GM12878 (cell line): ENCODE data around the gene MTO1. TPM values are rescaled to one million over a fixed set of nuclear protein-coding genes. Genes with fewer than 3 reads are reported as not detected.
A peak's percentile ranks its signal among the peaks of the same experiment; 100 is the strongest.

Source experiments
- ATF7 ChIP-seq: fragments of 450-650 bp; IDR thresholded peaks from 2 replicates; pipeline ENCODE4 v1.6.1; 2016; ENCODE audit warnings: low read depth, mild to moderate bottlenecking
- CBX3 ChIP-seq: fragments of 200-600 bp; sonication (generic); IDR thresholded peaks from 2 replicates; pipeline ENCODE4 v1.6.1; 2016; ENCODE audit warnings: low read depth, borderline replicate concordance
- CBX5 ChIP-seq: sonication (generic); IDR thresholded peaks from 2 replicates; pipeline ENCODE4 v1.6.1; 2016; ENCODE audit warnings: low read depth, moderate library complexity, mild to moderate bottlenecking, inconsistent platforms
- CHD1 ChIP-seq: IDR thresholded peaks from 2 replicates; pipeline ENCODE4 v1.6.1; 2012; ENCODE audit warnings: low read depth, low read length, improper control_type of control experiment
- EED ChIP-seq: sonication (generic); IDR thresholded peaks from 2 replicates; pipeline ENCODE4 v1.6.1; 2016; ENCODE audit warnings: antibody characterized with exemption, low read depth
- ETV6 ChIP-seq, 2 experiments: fragments of 450-650 bp in 1 of 2; IDR thresholded peaks in 1 of 2; conservative IDR thresholded peaks in 1 of 2; 2 replicates each; pipeline ENCODE4 v1.6.1; 2014; ENCODE audit warnings: antibody characterized with exemption in 1 of 2, borderline replicate concordance in 1 of 2, low read depth in 1 of 2, mild to moderate bottlenecking in 1 of 2, moderate library complexity in 1 of 2
- FOS ChIP-seq: IDR thresholded peaks from 3 replicates; pipeline ENCODE4 v1.6.1; 2011; ENCODE audit warnings: borderline replicate concordance; ENCODE audit not compliant: insufficient read length; ENCODE audit errors: extremely low read depth
- GATAD2B ChIP-seq: fragments of 450-650 bp; conservative IDR thresholded peaks from 2 replicates; pipeline ENCODE4 v1.6.1; 2017; ENCODE audit warnings: low read depth, mild to moderate bottlenecking, moderate library complexity
- HDAC6 ChIP-seq: fragments of 200-600 bp; sonication (generic); IDR thresholded peaks from one replicate; pipeline ENCODE4 v1.8.0; 2017; ENCODE audit warnings: antibody characterized with exemption; ENCODE audit not compliant: unreplicated experiment
- IKZF2 ChIP-seq, 2 experiments: fragments of 450-650 bp; IDR thresholded peaks; 2 replicates each; pipeline ENCODE4 v1.6.1; 2017; ENCODE audit warnings: mild to moderate bottlenecking in 2 of 2, moderate library complexity in 2 of 2
- NFXL1 ChIP-seq: fragments of 450-650 bp; IDR thresholded peaks from 2 replicates; pipeline ENCODE4 v1.6.1; 2017; ENCODE audit warnings: antibody characterized with exemption, mild to moderate bottlenecking, borderline replicate concordance
- NRF1 ChIP-seq: conservative IDR thresholded peaks from 2 replicates; pipeline ENCODE4 v1.6.1; 2011; ENCODE audit warnings: mild to moderate bottlenecking, low read depth, low read length, improper control_type of control experiment
- PML ChIP-seq: IDR thresholded peaks from 2 replicates; pipeline ENCODE4 v1.6.1; 2012; ENCODE audit warnings: low read length, inconsistent platforms
- POU2F2 ChIP-seq: IDR thresholded peaks from 3 replicates; pipeline ENCODE4 v1.6.1; 2011; ENCODE audit warnings: low read depth, mild to moderate bottlenecking, low read length, borderline replicate concordance
- RUNX3 ChIP-seq: IDR thresholded peaks from 2 replicates; pipeline ENCODE4 v1.6.1; 2012; ENCODE audit warnings: low read length, inconsistent platforms
- SMAD1 ChIP-seq: fragments of 450-650 bp; IDR thresholded peaks from 2 replicates; pipeline ENCODE4 v1.6.1; 2018; ENCODE audit warnings: mild to moderate bottlenecking, low read depth; ENCODE audit not compliant: partially characterized antibody
- SRF ChIP-seq, 2 experiments: IDR thresholded peaks; 2 replicates each; pipeline ENCODE4 v1.6.1; 2011; ENCODE audit warnings: low read depth in 2 of 2, low read length in 2 of 2, mild to moderate bottlenecking in 1 of 2, moderate library complexity in 1 of 2
- YBX1 ChIP-seq: fragments of 450-650 bp; IDR thresholded peaks from 2 replicates; pipeline ENCODE4 v1.6.1; 2016; ENCODE audit warnings: antibody characterized with exemption
- polyA plus RNA-seq, 11 experiments: library from polyadenylated mRNA; depleted of rRNA in 4 of 11; unstranded in 6 of 11; stranded (reverse) in 5 of 11; fragments of >200 nt; fragmentation: Nextera tagmentation in 4 of 11; fragmentation: Illumina TruSeq in 1 of 11; extraction: Ambion mirVana in 4 of 11; extraction: Trizol in 1 of 11; gene quantifications; 1 replicate in 1 of 11; 2 replicates in 10 of 11; pipeline versions ENCODE4 v1.2.1 to v1.2.3, GENCODE V29; 2011 to 2016; ENCODE audit warnings: inconsistent platforms in 2 of 11, missing spikeins in 2 of 11, low read depth in 1 of 11
- total RNA-seq, 4 experiments: library from RNA; depleted of rRNA in 3 of 4; stranded (reverse); fragments of >200 nt in 3 of 4; fragmentation: Illumina TruSeq in 1 of 4; extraction: Trizol in 1 of 4; gene quantifications; 2 replicates each; pipeline versions ENCODE4 v1.2.1 to v1.2.3, GENCODE V29; 2013 to 2021
- TF ChIP-seq, protein P1 (sequence below): fragments of 150-350 bp; IDR thresholded peaks from 2 replicates; pipeline ENCODE4 v1.6.1; 2016; ENCODE audit warnings: low read depth, low read length
- TF ChIP-seq, protein P2 (sequence below): IDR thresholded peaks from 2 replicates; pipeline ENCODE4 v1.6.1; 2011; ENCODE audit warnings: mild to moderate bottlenecking, low read depth, low read length, moderate library complexity; ENCODE audit not compliant: insufficient replicate concordance
- TF ChIP-seq, protein P3 (sequence below): IDR thresholded peaks from 2 replicates; pipeline ENCODE4 v1.6.1; 2012; ENCODE audit warnings: low read depth, low read length, improper control_type of control experiment
- TF ChIP-seq, protein P4 (sequence below): fragments of 450-650 bp; formaldehyde crosslinking; IDR thresholded peaks from 2 replicates; pipeline ENCODE4 v1.5.0; 2022; ENCODE audit warnings: mild to moderate bottlenecking, missing genetic modification characterization

Gene MTO1
- total and polyA plus RNA-seq, 10 of the 15 experiments (the other 5 are each of a cell fraction or from before 2014, with no cell fraction given): 24.8 to 53.6 (median 33.1) TPM

DNA sequence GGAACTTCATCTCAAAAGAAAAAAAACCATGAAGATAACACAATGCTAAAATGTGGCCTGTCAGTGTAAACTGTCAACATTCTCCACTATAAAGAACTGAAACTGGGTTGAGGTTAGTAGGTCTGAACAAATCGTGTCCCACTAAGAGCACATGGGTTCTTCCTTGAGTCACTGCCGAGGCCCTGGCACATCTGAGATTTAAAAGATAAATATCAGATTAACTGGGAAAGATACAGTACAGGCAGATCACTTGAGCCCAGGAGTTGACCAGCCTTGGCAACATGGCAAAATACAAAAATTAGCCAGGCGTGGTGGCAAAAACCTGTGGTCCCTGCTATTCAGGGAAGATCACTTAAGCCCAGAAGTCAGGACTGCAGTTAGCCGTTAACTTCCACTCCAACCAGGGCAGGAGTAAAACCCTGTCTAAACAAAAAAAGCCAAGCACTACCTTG is 53.7 kb downstream of the MTO1 start (continued):
- TF ChIP-seq CBX3: no peak
- TF ChIP-seq, protein P1, sequence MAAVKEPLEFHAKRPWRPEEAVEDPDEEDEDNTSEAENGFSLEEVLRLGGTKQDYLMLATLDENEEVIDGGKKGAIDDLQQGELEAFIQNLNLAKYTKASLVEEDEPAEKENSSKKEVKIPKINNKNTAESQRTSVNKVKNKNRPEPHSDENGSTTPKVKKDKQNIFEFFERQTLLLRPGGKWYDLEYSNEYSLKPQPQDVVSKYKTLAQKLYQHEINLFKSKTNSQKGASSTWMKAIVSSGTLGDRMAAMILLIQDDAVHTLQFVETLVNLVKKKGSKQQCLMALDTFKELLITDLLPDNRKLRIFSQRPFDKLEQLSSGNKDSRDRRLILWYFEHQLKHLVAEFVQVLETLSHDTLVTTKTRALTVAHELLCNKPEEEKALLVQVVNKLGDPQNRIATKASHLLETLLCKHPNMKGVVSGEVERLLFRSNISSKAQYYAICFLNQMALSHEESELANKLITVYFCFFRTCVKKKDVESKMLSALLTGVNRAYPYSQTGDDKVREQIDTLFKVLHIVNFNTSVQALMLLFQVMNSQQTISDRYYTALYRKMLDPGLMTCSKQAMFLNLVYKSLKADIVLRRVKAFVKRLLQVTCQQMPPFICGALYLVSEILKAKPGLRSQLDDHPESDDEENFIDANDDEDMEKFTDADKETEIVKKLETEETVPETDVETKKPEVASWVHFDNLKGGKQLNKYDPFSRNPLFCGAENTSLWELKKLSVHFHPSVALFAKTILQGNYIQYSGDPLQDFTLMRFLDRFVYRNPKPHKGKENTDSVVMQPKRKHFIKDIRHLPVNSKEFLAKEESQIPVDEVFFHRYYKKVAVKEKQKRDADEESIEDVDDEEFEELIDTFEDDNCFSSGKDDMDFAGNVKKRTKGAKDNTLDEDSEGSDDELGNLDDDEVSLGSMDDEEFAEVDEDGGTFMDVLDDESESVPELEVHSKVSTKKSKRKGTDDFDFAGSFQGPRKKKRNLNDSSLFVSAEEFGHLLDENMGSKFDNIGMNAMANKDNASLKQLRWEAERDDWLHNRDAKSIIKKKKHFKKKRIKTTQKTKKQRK: no peak
- TF ChIP-seq RUNX3: peak; percentile 77
- no peak for TF ChIP-seq ATF7
- no peak for TF ChIP-seq HDAC6
- TF ChIP-seq IKZF2 (IDR thresholded peaks at IDR 0.05): peak; percentile 4 to 10; a peak in 2 of 4 replicates
- TF ChIP-seq, protein P2, sequence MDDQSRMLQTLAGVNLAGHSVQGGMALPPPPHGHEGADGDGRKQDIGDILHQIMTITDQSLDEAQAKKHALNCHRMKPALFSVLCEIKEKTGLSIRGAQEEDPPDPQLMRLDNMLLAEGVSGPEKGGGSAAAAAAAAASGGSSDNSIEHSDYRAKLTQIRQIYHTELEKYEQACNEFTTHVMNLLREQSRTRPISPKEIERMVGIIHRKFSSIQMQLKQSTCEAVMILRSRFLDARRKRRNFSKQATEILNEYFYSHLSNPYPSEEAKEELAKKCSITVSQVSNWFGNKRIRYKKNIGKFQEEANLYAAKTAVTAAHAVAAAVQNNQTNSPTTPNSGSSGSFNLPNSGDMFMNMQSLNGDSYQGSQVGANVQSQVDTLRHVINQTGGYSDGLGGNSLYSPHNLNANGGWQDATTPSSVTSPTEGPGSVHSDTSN: no peak
- TF ChIP-seq POU2F2: no peak
- no peak for TF ChIP-seq FOS
- TF ChIP-seq YBX1: no peak
- no peak for TF ChIP-seq ETV6 (conservative IDR thresholded peaks at IDR 0.05 in 1 of 2, IDR thresholded peaks at IDR 0.05 in 1 of 2; ENCODE audit: borderline replicate concordance in 1 of 2, low read depth in 1 of 2)
- no peak for TF ChIP-seq GATAD2B
- no peak for TF ChIP-seq SMAD1
- TF ChIP-seq, protein P3, sequence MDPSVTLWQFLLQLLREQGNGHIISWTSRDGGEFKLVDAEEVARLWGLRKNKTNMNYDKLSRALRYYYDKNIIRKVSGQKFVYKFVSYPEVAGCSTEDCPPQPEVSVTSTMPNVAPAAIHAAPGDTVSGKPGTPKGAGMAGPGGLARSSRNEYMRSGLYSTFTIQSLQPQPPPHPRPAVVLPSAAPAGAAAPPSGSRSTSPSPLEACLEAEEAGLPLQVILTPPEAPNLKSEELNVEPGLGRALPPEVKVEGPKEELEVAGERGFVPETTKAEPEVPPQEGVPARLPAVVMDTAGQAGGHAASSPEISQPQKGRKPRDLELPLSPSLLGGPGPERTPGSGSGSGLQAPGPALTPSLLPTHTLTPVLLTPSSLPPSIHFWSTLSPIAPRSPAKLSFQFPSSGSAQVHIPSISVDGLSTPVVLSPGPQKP: no peak
- no peak for TF ChIP-seq NFXL1
- TF ChIP-seq EED: no peak
- TF ChIP-seq, protein P4, sequence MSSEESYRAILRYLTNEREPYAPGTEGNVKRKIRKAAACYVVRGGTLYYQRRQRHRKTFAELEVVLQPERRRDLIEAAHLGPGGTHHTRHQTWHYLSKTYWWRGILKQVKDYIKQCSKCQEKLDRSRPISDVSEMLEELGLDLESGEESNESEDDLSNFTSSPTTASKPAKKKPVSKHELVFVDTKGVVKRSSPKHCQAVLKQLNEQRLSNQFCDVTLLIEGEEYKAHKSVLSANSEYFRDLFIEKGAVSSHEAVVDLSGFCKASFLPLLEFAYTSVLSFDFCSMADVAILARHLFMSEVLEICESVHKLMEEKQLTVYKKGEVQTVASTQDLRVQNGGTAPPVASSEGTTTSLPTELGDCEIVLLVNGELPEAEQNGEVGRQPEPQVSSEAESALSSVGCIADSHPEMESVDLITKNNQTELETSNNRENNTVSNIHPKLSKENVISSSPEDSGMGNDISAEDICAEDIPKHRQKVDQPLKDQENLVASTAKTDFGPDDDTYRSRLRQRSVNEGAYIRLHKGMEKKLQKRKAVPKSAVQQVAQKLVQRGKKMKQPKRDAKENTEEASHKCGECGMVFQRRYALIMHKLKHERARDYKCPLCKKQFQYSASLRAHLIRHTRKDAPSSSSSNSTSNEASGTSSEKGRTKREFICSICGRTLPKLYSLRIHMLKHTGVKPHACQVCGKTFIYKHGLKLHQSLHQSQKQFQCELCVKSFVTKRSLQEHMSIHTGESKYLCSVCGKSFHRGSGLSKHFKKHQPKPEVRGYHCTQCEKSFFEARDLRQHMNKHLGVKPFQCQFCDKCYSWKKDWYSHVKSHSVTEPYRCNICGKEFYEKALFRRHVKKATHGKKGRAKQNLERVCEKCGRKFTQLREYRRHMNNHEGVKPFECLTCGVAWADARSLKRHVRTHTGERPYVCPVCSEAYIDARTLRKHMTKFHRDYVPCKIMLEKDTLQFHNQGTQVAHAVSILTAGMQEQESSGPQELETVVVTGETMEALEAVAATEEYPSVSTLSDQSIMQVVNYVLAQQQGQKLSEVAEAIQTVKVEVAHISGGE: no peak
- no peak for TF ChIP-seq CBX5
- no peak for TF ChIP-seq CHD1
- TF ChIP-seq NRF1: no peak
- no peak for TF ChIP-seq SRF (IDR thresholded peaks at IDR 0.05; ENCODE audit: low read depth in 2 of 2, low read length in 2 of 2)
- TF ChIP-seq PML: no peak; the same call in none of the 2 replicates
